Keratinocyte (primary cell): ENCODE data around the gene PPEF2. TPM values are rescaled to one million over a fixed set of nuclear protein-coding genes. Genes with fewer than 3 reads are reported as not detected.
"Not testable (repeated sequence)": the region's sequence is repeated elsewhere in the genome, so short reads cannot be mapped to it uniquely, and the experiment has no call there.

ENCODE experiments used
- DNase-seq: peaks from one replicate; pipeline ENCODE4 v3.0.0-alpha.2; 2011; ENCODE audit warnings: low read depth, missing footprints, low spot score
- FAIRE-seq: peaks from 2 replicates; lab custom pipeline; 2011; peaks lifted over from hg19 to GRCh38; lab: Jason Lieb, UNC
- H2AFZ ChIP-seq: 2 replicates; pipeline ENCODE4 v1.6.0; 2012; ENCODE audit warnings: low read length, control low read depth, inconsistent platforms; ENCODE audit not compliant: control insufficient read depth
- H3K27ac ChIP-seq: 2 replicates; pipeline ENCODE4 v1.5.1; 2011; ENCODE audit warnings: low read length; ENCODE audit not compliant: control insufficient read depth, insufficient read depth
- H3K27me3 ChIP-seq: 3 replicates; pipeline ENCODE4 v1.6.0; 2011; ENCODE audit warnings: low read length; ENCODE audit not compliant: control insufficient read depth, insufficient read depth; ENCODE audit errors: extremely low read depth
- H3K36me3 ChIP-seq, 2 experiments: 2 replicates in 1 of 2; 3 replicates in 1 of 2; pipeline ENCODE4 v1.5.1; 2011; ENCODE audit warnings: low read length in 2 of 2, mild to moderate bottlenecking in 1 of 2; ENCODE audit not compliant: control insufficient read depth in 2 of 2, insufficient read depth in 2 of 2; ENCODE audit errors: extremely low read depth in 1 of 2
- H3K4me1 ChIP-seq: 3 replicates; pipeline ENCODE4 v1.5.1; 2011; ENCODE audit warnings: low read length; ENCODE audit not compliant: control insufficient read depth, insufficient read depth; ENCODE audit errors: extremely low read depth
- H3K4me2 ChIP-seq: 3 replicates; pipeline ENCODE4 v1.6.0; 2011; ENCODE audit warnings: low read depth, low read length; ENCODE audit not compliant: control insufficient read depth, insufficient read depth; ENCODE audit errors: extremely low read depth
- H3K4me3 ChIP-seq, 3 experiments: fragments of 200-600 bp in 1 of 3; sonication (generic) in 1 of 3; 2 replicates in 2 of 3; 3 replicates in 1 of 3; pipeline ENCODE4 v1.5.1; 2011 to 2016; ENCODE audit warnings: low read length in 3 of 3, mild to moderate bottlenecking in 3 of 3, control low read depth in 2 of 3, inconsistent platforms in 1 of 3, low read depth in 1 of 3, mixed read lengths in 1 of 3, mixed run types in 1 of 3, moderate library complexity in 1 of 3; ENCODE audit not compliant: control insufficient read depth in 2 of 3, insufficient read depth in 2 of 3; ENCODE audit errors: extremely low read depth in 1 of 3
- H3K79me2 ChIP-seq: 2 replicates; pipeline ENCODE4 v1.6.0; 2012; ENCODE audit warnings: low read length; ENCODE audit not compliant: control insufficient read depth, insufficient read depth
- H3K9ac ChIP-seq: 3 replicates; pipeline ENCODE4 v1.6.0; 2011; ENCODE audit warnings: low read length; ENCODE audit not compliant: control insufficient read depth, insufficient read depth; ENCODE audit errors: extremely low read depth
- H3K9me1 ChIP-seq: 3 replicates; pipeline ENCODE4 v1.6.0; 2011; ENCODE audit warnings: low read length; ENCODE audit not compliant: control insufficient read depth, insufficient read depth; ENCODE audit errors: extremely low read depth
- H3K9me3 ChIP-seq: 2 replicates; pipeline ENCODE4 v1.5.1; 2012; ENCODE audit warnings: low read depth, low read length; ENCODE audit not compliant: control insufficient read depth
- H4K20me1 ChIP-seq: 3 replicates; pipeline ENCODE4 v1.6.0; 2011; ENCODE audit warnings: low read length; ENCODE audit not compliant: control insufficient read depth, insufficient read depth; ENCODE audit errors: extremely low read depth
- EZH2 ChIP-seq: IDR thresholded peaks from one replicate; pipeline ENCODE4 v1.6.1; 2012; ENCODE audit warnings: inconsistent platforms, mild to moderate bottlenecking, low read length, moderate library complexity
- dilution Hi-C: fragments of 300-500 bp; cut with MboI; formaldehyde crosslinking; loops from one replicate; pipeline ENCODE4 v1.7.0; 2020; ENCODE audit warnings: low sequenced_read_pairs; ENCODE audit not compliant: extremely low pct_ligation_motif_present
- polyA plus RNA-seq, 5 experiments: library from polyadenylated mRNA; depleted of rRNA in 3 of 5; stranded (reverse) in 3 of 5; stranded (forward) in 1 of 5; unstranded in 1 of 5; fragments of >200 nt; gene quantifications; 1 replicate in 1 of 5; 2 replicates in 3 of 5; 3 replicates in 1 of 5; pipeline versions ENCODE4 v1.2.1 to v1.2.3, GENCODE V29; 2011 to 2012; ENCODE audit warnings: missing spikeins in 2 of 5, low read depth in 1 of 5, low replicate concordance in 1 of 5
- TF ChIP-seq, protein P1 (sequence below), 3 experiments: IDR thresholded peaks in 1 of 3; conservative IDR thresholded peaks in 1 of 3; optimal IDR thresholded peaks in 1 of 3; 2 replicates in 2 of 3; 3 replicates in 1 of 3; pipeline versions ENCODE3 to v1.5.1; 2011; ENCODE audit warnings: low read length in 3 of 3, mild to moderate bottlenecking in 3 of 3, moderate library complexity in 2 of 3, control low read depth in 1 of 3, inconsistent platforms in 1 of 3; ENCODE audit not compliant: insufficient read depth in 2 of 3; ENCODE audit errors: extremely low read depth in 1 of 3

PPEF2 gene
- polyA plus RNA-seq, 1 donor (not counting 4 experiments of a cell fraction or from before 2014, with no cell fraction given) = 0.03 TPM

DNA sequence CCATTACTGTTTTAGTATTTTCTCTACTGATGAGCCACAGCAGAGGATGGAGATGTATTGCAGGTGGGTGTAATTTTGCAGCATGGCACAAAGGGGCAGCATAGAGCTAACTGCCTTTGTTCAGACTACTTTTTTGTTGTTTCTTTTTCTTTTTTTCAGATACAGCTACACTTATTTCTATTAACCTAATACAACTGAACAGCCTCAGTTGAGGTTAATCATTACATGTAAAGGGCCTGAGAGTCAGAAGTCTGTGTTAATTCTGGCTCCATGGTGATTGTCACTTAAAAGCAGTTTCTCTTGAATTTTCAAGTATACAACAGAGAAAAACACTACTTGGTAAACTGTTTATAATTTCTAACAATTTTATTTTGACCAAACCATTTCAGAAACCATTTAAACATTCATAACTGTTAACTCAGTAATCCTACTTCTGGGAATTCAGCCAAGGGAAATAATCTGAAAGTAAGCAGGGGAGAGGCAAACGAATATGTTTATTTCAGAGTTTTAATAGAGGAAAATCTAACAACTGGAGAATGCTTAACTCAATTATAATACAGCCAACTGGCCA, 13.9 kb upstream of the PPEF2 start:
- FAIRE-seq = peak; percentile 91
- Histone ChIP-seq H3K4me3 (no peak overlapping the region), H3K4me2 (no peak overlapping the region)

GRCh38 chr4:75912968-75913367, 10.7 kb upstream of the PPEF2 start:
- Histone ChIP-seq H3K27me3 (no peaks in the 10 kb centered on the region), H3K9me1 (no peaks in the 10 kb centered on the region), H3K9ac (no peak overlapping the region), H4K20me1 (no peaks in the 10 kb centered on the region), H3K9me3 (no peaks in the 10 kb centered on the region), H3K4me3 (no peak overlapping the region), H3K79me2 (no peaks in the 10 kb centered on the region), H3K36me3 (no peaks in the 10 kb centered on the region), H3K27ac (no peak overlapping the region), H3K4me2 (no peak overlapping the region), H2AFZ (no peak overlapping the region), H3K4me1 (no peaks in the 10 kb centered on the region)
- DNase-seq (no peak), FAIRE-seq (no peak)
- dilution Hi-C loops = no loop called here
- TF ChIP-seq, protein P1, sequence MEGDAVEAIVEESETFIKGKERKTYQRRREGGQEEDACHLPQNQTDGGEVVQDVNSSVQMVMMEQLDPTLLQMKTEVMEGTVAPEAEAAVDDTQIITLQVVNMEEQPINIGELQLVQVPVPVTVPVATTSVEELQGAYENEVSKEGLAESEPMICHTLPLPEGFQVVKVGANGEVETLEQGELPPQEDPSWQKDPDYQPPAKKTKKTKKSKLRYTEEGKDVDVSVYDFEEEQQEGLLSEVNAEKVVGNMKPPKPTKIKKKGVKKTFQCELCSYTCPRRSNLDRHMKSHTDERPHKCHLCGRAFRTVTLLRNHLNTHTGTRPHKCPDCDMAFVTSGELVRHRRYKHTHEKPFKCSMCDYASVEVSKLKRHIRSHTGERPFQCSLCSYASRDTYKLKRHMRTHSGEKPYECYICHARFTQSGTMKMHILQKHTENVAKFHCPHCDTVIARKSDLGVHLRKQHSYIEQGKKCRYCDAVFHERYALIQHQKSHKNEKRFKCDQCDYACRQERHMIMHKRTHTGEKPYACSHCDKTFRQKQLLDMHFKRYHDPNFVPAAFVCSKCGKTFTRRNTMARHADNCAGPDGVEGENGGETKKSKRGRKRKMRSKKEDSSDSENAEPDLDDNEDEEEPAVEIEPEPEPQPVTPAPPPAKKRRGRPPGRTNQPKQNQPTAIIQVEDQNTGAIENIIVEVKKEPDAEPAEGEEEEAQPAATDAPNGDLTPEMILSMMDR (optimal IDR thresholded peaks at IDR 0.05 in 1 of 3, IDR thresholded peaks at IDR 0.05 in 1 of 3, conservative IDR thresholded peaks at IDR 0.05 in 1 of 3; ENCODE audit: extremely low read depth in 1 of 3, insufficient read depth in 2 of 3, low read length in 3 of 3) = no peak
- no peak for TF ChIP-seq EZH2

More for the DNA sequence above, 13.9 kb upstream of the PPEF2 start:
- Histone ChIP-seq H3K4me1 (no peaks in the 10 kb centered on the region), H3K9me1 (no peaks in the 10 kb centered on the region), H3K79me2 (no peaks in the 10 kb centered on the region), H3K9me3 (no peaks in the 10 kb centered on the region), H3K27me3 (no peaks in the 10 kb centered on the region), H3K9ac (no peak overlapping the region), H3K36me3 (peaks cover 5% of the 10 kb centered on the region in 2 experiments), H2AFZ (peak overlapping the region; percentile 46), H4K20me1 (no peaks in the 10 kb centered on the region), H3K27ac (no peak overlapping the region)
- dilution Hi-C loops = no loop called here
- DNase-seq = no peak
- TF ChIP-seq, protein P1 (optimal IDR thresholded peaks at IDR 0.05 in 1 of 3, IDR thresholded peaks at IDR 0.05 in 1 of 3, conservative IDR thresholded peaks at IDR 0.05 in 1 of 3; ENCODE audit: extremely low read depth in 1 of 3, insufficient read depth in 2 of 3, low read length in 3 of 3) = peak; percentile 74 to 82 (median 76)
- TF ChIP-seq EZH2 = no peak

DNA sequence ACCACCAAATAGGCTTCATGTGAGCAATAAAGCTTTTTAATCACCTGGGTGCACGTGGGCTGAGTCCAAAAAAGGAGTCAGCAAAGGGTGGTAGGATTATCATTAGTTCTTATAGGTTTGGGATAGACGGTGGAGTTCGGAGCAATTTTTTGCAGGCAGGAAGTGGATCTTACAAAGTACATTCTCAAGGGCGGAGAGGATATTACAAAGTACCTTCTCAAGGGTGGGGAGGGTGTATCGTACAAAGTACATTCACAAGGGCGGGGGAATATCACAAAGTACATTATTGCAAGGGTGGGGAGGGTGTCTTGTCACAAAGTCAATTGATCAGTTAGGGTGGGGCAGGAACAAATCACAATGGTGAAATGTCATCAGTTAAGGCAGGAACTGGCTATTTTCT, 8.6 kb upstream of the PPEF2 start:
- FAIRE-seq, dilution Hi-C loops, H3K27ac ChIP-seq: not testable (repeated sequence)

More for the DNA sequence above, 8.6 kb upstream of the PPEF2 start:
- H3K27me3 ChIP-seq, H3K9ac ChIP-seq, H2AFZ ChIP-seq, H3K36me3 ChIP-seq, H3K79me2 ChIP-seq, H3K9me3 ChIP-seq, H4K20me1 ChIP-seq, H3K4me2 ChIP-seq, DNase-seq, H3K4me3 ChIP-seq, H3K9me1 ChIP-seq, H3K4me1 ChIP-seq: not testable (repeated sequence)
